Putamen (tissue), 1 donor: ENCODE measurements around the gene PTX3.

Experiments
- DNase-seq: peaks from one replicate; pipeline ENCODE4 v3.0.0-alpha.2; 2016; ENCODE audit warnings: low spot score

Gene PTX3

DNA sequence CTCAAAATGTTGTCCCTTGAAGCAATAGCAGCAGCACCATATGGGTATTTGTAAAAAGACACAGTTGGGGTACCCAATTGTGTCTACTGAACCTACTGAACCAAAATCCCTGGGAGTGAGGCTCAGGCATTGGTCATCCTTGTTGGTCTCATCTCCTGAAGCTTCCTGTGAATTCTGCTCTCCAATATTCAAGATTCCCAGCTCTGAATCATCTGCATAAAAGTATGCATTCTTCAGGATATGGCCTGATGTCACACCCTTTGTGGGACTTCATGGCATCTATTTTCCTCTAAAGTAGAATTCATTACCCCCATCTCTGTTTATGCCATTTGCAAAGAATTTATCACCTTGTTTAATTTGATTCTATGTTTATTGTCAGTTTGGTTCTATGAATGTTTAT lies 13.3 kb upstream of the PTX3 start:
- DNase-seq: no peak

DNA sequence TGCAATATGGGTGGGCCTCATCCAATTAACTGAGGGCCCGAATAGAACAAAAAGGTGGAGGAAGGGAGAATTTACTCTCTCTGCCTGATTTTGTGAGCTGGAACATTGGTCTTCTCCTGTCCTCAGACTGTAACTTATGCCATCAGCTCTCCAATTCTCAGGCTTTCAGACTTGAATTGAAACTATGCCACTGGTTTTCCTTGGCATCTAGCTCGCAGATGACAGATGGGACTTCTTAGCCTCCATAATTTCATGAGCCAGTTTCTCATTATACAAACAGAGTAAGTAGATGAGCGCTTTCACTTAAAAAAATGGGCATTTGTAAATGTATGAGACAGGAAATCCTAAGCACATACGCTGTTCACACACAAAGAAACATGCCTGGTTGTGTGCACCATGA lies 8.7 kb upstream of the PTX3 start:
- DNase-seq: no peak

DNA sequence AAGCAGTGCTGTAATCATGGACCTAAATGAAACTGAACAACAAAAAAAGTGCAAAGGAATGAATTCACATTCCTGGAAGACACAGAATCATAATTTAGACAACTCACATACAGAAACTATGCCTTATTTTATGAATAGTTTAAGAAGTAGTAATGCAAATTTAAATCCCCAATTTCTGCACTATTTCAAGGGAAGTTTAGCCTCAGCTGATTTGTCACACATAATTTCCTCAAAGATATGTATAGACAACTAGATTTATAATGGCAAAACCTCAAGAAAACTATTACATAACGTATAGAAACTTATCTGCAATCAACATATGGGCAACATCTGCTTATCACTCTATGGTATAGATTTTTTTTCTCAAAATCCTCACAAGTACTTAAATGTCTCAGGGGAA lies 7.8 kb upstream of the PTX3 start:
- DNase-seq: no peak

DNA sequence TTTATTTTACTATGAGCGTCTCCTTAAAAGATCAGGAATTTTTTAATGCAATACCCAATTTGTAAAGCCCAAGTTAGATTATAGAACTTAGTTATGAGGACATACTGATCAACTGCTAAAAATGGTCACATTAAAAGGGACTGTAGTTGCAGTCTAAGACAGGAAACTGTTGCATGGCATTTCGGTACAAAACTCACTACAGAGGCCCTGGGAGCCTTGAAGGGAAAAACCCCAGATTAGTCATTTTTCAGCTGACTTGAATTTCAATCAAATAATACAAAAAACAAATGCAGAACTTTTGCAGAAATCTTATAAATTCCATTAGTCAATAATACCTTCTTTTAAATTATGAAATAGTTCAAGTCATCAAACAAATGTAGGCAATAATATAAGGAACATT lies 6.9 kb upstream of the PTX3 start:
- no peak for DNase-seq

DNA sequence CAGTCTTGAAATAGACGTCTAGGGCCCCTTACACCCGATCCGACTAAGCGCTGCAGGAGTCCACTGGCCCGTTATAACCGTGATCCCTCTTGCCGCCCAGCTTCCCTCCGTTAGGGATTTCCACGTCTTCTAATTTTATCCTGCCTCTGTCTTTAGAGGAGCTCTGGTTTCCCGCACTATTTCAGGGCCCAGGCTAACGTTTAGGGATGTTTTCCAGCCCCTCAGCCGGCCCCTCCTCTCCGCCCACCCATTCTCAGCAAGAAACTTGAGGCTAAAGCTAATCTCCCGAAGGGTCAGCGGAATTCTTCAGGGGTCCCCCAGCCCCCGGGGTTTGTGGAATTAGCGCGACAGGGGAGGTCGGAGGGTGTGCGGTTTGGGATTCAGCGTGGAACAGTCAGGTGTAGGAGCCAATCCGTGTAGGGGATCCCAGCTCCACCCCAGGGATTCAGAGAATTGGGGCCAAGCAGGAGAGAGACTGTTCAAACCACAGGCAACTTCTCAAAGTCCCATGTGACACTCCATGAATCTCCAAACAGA lies 1.6 kb downstream of the PTX3 start:
- DNase-seq: no peak

DNA sequence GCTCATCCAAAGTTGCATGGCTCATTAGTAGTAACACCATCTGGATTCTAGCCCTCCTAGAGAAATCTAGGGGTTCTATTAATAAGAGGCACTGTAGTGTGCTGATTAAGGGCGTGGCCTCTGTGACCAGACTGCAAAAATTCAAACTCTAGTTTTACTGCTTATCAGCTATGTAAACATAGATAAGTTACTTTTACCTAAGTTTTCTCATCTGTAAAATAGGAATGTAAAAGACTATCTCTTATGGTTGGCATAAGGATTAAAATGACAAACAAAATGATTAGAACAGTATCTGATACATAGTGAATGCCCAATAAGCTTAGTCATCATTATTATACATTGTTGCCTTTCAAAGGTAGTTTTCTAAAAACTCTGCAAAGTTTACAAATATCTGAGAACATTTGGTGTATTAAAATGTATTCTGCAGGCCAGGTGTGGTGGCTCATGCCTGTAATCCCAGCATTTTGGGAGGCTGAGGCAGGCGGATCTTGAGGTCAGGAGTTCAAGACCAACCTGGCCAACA lies 4.5 kb downstream of the PTX3 start:
- no peak for DNase-seq

DNA sequence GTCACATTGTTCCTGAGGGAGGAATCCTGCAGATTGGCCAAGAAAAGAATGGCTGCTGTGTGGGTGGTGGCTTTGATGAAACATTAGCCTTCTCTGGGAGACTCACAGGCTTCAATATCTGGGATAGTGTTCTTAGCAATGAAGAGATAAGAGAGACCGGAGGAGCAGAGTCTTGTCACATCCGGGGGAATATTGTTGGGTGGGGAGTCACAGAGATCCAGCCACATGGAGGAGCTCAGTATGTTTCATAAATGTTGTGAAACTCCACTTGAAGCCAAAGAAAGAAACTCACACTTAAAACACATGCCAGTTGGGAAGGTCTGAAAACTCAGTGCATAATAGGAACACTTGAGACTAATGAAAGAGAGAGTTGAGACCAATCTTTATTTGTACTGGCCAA lies 6.1 kb downstream of the PTX3 start:
- no peak for DNase-seq

DNA sequence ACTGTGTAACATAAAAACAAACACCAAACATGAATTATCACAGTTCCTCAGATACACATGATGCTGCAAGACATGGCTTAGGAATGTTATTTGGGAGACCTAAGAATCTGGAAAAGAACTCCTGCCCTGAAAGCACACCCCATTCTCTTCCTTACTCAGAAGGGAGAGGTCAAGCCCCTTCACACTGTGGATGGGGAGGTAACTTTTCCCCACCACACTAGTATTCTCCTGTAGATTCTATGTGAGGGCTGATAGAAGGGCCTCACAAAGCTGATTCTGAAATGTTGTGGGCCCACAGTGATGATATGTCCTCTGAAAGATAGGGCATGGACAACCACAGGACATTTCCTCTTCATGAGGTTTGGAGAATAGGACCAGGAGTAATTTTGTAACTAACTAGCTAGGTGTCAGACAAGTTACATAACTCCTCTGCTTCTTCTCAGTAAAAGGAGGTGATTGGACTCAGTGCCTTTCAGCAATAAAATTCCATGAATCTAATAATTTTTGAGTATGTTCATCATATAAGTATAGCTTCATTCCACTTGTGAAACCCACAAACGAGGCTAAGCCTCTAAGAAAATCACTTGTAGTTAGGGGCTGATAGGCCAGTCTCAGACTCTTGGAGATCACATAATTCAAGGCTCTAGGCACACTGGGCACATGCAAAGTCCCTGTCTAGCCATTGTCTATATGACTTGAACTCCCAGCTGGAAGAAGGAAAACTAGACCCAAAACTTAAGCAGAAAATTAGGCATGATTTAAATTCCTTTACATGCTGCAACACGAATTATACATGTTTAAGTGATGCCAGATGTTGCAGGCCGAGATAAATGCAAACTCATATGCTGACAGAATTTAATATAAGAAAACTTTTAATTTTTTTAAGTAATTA lies 7.5 kb downstream of the PTX3 start:
- no peak for DNase-seq

DNA sequence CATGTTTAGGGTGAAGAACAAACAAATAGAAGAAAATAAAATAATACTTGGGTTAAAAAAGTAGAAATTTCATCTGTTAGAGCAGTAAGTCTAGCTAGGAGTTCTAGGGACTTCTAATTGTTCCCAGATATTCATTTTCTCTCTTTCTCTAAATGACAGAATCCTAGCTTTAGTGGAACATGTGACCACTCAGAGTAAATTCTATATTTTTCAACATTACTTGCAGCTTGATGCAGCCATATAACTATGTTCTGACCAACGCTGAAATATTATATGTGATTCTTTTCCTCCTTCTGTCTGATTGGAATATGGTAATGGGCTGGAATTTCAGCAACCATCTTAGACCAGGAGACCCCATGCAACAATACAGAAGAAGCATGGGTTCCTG lies 8.1 kb downstream of the PTX3 start:
- DNase-seq: no peak

DNA sequence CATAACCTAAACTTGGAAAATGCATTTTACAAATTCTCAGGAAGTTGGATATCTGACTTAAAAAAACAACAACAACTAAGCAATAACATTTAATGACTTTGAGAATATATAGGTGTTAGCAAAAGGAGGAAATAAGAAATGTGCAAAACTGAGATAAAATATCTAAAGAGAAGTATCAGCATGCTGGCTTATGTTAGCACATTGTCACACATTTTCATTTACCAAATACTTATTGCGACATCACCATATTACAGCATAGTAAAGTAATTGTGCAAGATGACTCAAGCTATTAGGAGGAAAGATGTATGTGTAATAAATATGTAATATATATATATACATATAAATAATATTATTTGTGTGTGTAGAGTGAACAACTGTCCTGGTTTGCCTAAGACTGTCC lies 9.2 kb downstream of the PTX3 start:
- DNase-seq: no peak

DNA sequence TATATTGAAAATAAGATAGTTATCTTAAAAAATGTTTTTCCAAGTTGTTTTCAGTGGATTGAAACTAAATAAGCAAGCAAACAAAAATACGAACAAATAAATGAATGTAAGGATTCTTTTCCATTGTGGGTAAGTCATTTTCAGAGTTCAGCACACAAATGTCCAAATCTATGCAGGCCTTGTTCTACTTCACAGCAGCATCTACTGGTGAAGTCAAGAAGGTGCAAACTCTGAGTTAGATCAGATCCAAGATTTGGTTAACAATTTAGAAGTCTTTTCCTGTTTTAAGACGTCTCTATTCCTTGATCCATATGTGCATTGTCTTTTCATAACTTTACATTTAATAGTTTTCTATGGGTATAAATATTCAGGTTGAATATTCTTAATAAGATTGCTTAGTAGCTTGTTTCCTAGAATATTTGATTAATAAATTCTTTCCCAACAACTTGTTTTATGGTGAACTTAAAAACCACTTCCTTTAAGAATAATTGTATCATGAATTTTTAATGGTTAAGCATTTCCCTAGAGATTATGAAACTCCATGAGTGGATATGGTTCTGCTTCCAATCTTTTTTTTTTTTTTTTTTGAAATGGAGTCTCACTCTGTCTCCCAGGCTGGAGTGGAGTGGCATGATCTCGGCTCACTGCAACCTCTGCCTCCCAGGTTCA lies 10.5 kb downstream of the PTX3 start:
- no peak for DNase-seq

DNA sequence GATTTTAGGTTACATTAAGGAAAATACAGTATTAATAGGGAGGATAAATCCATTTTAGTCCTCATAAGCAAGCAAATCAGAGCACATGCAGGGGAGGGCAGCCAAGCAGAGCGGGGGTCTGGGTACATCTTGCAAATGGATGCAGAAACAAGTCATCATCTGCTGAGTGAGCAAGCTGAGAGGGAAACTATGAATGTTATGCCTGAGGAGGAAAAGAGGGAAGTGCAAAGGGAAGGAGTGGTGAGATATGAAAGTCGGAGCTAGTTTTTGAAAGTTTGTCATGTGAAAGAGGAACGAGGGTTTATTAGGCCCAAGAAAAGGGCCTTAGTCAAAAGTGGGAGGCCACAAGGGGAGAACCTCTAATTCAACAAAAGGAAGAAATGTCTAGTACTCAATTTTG lies 15.4 kb downstream of the PTX3 start:
- DNase-seq: no peak

DNA sequence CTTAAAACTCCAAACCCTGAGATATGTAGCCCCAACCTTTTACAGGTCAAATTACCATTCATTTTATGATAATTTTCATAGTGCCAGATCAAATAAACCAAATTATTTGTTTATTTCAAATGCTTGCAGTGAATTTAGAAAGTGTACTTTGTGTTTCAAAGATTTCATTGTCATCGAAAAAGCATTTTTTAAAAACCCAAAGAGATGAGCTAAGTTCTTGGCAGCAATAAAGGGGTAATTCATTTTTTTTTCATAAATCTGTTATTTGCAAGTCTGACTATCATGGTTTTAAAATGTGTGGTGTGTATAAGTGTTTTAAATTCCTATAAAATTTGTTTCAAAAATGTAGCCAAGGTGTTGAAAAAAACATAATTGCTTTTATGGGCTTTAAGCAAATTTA lies 17.2 kb downstream of the PTX3 start:
- DNase-seq: no peak

DNA sequence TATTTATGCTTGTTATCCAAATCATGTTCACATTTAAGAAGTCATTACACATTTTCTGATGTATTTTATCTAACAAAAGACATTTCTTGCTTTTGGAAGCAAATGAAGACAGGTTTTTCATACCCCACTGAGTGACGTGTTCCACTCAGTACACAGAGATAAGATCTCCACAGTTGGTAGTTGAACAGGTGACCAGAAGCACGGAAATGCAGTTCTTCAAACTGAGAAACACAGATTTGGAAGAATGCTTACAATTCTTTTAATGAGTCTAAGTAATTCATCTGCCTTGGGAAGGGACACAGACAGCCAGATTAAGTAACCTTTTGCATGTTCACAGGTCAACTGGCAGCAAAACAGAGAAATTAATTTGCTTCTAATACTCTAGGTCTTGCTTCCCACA lies 23.1 kb downstream of the PTX3 start:
- no peak for DNase-seq

DNA sequence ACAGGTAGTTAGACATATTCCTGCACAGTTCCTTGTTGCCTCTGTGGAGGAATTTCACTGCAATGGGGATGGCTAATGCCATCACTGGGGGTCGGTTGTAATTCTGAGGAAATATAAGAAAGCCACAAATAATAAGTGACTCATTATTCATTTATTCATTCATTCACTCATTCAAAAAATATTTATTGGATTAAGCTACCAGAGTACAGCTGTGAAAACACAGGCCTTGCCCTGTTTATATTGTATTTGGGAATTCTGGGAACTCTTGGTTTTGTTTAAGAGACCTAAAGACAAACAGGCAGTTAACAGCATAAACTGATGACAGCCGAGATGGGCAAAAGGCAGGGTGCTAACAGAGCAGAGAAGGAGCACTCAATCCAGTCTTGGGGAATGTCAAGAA lies 23.6 kb downstream of the PTX3 start:
- DNase-seq: no peak

DNA sequence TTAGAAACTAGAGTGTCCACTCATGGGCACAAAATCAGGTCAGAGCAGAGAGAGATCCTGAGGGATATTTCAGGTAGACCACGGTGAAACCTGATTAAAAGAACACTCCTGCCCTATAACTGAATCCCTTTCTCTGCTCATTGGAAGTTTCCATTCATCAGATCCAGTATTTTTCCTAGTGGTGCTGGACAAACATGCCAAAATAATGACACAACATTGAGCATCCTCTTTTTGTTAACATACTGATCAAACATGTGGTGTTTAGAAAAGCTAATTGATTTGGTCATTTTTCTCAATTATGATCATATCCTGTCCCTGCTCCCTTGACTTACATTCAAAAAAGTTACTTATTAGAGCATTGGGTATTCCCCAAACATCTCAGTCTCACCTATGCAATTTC lies 27.2 kb downstream of the PTX3 start:
- DNase-seq: no peak

DNA sequence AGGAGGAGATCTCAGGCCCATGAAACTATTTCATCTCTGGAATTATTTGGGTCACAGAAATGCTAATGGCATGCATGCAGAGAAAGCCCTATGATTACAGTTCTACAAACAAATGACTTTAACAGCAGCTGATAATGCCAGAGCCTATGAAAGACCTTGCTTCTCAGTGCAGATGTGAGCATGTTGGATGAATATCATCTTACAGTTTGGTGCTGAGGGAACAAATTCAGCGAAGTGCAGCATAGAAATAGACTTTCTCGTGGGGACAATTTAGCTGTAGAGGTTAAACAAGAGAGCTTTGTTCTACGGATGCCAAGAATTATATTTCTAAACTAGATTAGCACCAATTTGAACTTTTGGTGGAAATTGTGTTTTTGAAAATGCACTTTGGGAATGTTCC lies 27.7 kb downstream of the PTX3 start:
- DNase-seq: no peak

DNA sequence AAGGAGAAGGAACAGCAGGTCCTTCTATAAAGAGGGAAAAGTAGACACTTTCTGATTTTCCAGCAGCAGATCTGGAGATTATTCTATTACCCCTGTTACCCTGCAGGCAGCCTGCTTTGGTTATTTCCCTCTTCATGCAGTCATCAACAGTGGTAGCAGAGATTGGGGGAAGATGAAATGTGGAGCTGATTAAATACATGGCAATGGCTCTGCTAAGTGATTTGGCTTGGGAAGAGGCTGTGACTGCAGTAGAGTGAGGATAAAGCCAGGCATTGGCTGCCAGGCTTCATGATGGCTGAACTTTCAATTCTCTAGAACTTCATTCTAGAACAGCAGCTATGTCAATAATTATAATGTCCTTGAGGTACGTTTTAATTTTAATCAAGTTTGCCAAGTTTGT lies 29.1 kb downstream of the PTX3 start:
- DNase-seq: no peak

DNA sequence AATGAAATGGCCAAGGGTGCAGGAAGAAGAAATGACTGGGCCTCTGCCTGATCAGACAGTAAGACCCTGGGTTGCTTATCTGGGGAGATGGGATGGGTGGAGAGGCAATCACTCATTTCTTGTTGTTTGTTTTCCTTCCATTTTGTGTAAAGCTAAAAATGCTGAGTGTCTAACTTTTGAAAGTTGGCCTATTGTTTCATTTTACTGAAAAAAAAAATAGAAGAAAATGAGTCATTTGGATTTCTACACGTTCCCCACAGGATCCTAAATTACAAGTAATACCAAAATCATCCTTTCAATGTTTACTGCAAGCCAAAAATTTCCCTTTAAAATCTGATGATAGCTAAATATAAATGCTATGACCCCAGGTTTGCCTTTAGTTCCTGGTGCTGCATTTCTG lies 30.6 kb downstream of the PTX3 start:
- no peak for DNase-seq

DNA sequence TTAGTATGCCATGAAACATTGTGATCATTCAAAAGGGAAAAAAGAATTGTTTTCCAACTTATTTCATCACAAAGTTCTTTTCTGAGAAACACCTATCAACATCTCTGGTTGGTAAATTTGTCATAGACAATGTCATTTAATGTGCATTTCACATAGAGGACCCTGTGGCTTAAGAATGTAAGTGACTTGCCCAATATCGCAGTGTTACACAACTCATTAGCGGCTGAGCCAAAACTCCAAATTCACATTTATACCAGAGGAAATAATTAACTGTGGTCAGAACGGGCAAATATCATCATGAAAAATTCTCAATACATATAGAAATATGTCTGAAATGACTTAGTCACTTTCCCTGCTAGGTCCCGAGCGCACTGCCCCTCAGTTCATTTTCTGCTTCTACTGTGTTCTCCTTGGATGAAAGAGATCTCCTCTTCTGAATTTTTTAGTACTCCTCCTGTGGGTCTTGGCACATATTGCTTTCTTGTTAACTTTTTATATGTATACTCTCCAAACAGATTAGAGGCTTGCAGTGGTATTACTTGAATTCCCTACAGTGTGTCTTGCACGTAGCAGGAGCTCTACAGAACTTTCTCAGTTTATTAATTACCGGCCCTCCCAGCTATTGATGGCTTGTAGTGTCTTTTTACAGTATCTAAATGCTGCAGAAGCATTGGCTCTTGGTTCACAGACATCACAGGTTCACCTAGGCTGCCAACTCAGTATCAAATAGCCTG lies 33.1 kb downstream of the PTX3 start:
- DNase-seq: no peak

DNA sequence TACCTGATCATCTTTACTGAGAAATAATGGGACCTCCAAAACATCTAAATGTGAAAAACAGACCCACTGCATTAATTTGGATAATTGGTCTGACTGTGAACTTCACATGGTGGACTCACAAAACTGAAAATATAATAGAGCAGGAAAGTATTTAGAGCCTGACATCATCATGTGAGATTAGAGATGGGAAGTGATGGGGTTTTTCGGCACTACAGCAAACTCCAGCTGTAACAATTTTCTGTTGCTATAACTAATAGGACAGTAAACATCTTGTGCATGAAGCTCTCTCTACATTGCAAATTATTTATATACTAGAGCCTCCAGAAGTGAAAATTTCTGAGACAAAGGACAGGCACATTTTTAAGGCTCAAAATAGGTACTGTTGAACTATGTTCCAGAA lies 34.4 kb downstream of the PTX3 start:
- no peak for DNase-seq

DNA sequence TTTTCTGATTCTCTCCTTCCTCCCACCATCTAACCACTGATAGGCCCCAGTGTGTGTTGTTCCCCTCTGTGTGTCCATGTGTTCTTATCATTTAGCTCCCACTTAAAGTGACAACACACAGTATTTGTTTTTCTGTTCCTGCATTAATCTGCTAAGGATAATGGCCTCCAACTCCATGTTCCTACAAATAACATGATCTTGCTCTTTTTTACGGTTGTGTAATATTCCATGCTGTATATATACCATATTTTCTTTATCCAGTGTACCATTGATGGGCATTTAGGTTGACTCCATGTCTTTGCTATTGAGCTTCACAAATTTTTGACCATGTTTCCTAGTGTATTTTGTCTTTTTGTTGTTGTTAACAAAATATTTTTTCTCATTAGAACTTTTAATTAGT lies 36.0 kb downstream of the PTX3 start:
- no peak for DNase-seq
